DOHH2 (cell line): ENCODE data around the gene UNC5CL.

Source experiments
- EZH2phosphoT487 ChIP-seq: fragments of 200-600 bp; sonication (generic); IDR thresholded peaks from 2 replicates; pipeline ENCODE4 v1.6.1; 2017; ENCODE audit warnings: borderline replicate concordance, mild to moderate bottlenecking, antibody characterized with exemption, low read length, moderate library complexity, mixed read lengths
- TF ChIP-seq, protein P1 (sequence below): fragments of 200-600 bp; sonication (generic); IDR thresholded peaks from one replicate; pipeline ENCODE4 v1.5.1; 2014; ENCODE audit warnings: antibody characterized with exemption, mild to moderate bottlenecking, low read depth, low read length; ENCODE audit not compliant: poor library complexity, severe bottlenecking

DNA sequence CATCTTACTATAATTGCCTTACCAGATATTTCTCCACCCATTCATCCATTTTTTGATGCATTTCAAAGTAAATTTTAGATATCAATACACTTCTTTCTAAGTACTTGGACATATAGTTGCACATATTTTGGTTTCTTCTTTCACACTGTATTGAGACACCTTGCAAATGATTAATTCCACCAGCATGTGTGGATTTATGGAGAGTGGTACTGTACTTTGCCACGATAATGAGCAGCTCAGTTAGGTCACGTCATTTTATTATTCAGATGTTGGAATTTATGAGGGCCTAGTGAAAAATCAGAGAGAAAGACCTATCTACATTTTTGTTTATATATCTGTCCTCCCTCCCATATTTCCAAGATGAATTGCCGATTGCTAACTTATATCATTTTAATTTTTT lies 39.1 kb upstream of the UNC5CL start:
- TF ChIP-seq, protein P1, sequence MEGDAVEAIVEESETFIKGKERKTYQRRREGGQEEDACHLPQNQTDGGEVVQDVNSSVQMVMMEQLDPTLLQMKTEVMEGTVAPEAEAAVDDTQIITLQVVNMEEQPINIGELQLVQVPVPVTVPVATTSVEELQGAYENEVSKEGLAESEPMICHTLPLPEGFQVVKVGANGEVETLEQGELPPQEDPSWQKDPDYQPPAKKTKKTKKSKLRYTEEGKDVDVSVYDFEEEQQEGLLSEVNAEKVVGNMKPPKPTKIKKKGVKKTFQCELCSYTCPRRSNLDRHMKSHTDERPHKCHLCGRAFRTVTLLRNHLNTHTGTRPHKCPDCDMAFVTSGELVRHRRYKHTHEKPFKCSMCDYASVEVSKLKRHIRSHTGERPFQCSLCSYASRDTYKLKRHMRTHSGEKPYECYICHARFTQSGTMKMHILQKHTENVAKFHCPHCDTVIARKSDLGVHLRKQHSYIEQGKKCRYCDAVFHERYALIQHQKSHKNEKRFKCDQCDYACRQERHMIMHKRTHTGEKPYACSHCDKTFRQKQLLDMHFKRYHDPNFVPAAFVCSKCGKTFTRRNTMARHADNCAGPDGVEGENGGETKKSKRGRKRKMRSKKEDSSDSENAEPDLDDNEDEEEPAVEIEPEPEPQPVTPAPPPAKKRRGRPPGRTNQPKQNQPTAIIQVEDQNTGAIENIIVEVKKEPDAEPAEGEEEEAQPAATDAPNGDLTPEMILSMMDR = no peak
- TF ChIP-seq EZH2phosphoT487 = no peak
